Kasumi-1 (cell line): ENCODE data around the gene PDE6A.
A peak's percentile ranks its signal among the peaks of the same experiment; 100 is the strongest.
"Not testable (repeated sequence)": the region's sequence is repeated elsewhere in the genome, so short reads cannot be mapped to it uniquely, and the experiment has no call there.

Experiments used
- DNase-seq, 2 experiments: peaks; one replicate each; lab custom pipeline; 2025; lab: John Stamatoyannopoulos, UW

The PDE6A gene

DNA sequence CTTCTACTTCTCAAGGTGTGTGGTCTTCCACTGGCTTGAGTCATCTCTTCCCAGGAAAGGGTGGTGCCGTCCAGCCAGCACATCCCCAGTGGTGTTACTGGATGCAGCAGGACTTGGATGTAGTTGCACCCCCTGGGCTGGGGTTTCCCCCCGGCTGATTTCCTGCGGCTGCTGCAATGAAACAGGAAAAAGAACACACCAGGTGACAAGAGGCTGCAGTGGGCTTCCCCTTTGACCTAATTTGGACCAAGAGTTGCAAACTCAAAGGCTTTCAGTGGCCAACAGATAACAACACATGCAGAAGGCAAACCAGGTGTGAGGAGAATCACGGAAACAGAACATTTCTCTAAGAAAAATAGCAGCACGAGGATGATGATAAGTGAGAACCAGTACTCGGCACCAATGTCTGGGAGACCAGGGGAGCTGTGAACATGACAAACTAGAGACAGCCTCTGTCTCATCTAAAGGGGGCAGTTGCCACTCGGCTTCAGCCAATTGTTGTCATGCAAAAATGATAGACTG, 83.7 kb downstream of the PDE6A start:
- DNase-seq: no peak

GRCh38 chr5:149859746-149860145, 84.8 kb downstream of the PDE6A start:
- no peak for DNase-seq

DNA sequence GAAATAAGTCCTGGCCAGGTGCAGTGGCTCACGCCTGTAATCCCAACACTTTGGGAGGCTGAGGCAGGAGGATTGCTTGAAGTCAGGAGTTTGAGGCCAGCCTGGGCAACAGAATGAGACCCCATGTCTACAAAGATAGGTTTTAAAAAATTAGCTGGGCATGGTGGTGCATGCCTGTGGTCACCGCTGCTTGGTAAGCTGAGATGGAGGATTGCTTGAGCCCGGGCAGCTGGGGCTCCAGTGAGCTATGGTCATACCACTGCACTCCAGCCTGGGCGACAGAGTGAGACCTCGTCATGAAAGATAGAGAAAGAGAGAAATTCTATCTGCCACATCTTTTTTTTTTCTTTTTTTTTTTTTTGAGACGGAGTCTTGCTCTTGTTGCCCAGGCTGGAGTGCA, 86.1 kb downstream of the PDE6A start:
- DNase-seq: not testable (repeated sequence)

DNA sequence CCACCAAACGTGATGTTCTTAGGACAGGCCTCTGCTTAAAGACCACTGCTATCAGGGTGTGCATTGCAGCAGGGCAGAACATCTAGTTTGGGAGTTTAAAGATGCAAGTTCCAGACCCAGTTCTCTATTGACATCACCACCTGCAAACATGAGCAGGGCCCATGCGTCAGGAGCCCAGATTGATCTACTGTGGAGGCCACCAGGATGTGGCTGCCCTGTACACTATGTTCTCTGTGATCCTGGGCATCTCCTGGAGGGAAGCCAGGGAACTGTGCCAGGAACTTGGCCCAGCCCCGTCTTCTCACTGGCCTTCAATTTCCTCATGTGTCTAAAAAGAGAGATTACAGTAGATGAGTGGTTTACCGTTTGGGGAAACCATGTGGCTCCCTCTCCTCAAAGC, 87.1 kb downstream of the PDE6A start:
- peak; percentile 54 to 67 for DNase-seq

- no peak for DNase-seq
These were observed 89.2 kb downstream of the PDE6A start for GRCh38 chr5:149855366-149855765.

- no peak for DNase-seq
These were observed 89.7 kb downstream of the PDE6A start for GRCh38 chr5:149854866-149855265.

DNA sequence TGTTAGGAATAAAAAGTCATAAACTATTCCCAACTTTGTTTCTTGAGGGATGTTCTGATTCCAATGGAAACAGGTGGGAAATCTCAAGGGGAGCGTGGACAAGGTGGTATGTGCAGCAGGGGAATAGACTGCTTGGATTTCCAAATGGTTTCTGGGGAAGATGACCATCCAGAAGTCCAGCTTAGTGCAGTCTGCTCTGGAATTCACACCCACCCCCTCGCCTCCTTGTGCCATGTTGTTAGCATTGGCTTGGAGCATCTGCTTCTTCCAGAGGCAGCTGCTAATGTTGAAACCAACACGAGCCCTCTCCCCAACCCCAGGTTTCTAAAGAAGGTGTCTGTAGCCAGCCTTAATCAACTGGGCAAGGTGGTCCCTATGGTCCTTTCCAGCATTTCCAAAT, 90.9 kb downstream of the PDE6A start:
- DNase-seq: no peak

DNA sequence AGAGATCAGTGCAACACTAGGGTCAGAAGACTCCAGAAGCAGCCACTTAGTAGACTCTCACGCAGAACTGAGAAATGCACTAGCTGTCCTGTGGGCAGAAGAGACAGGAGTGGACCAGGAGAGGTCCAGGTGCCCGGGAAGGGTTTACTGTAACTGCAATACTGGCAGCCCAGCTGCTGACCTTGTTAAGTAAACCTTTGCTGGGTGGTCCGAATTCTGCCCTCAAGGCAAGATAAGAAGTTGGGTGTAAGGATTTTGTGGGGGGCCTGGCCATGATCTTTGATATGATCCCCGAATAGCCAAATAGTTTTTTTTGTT, 91.3 kb downstream of the PDE6A start:
- no peak for DNase-seq

DNA sequence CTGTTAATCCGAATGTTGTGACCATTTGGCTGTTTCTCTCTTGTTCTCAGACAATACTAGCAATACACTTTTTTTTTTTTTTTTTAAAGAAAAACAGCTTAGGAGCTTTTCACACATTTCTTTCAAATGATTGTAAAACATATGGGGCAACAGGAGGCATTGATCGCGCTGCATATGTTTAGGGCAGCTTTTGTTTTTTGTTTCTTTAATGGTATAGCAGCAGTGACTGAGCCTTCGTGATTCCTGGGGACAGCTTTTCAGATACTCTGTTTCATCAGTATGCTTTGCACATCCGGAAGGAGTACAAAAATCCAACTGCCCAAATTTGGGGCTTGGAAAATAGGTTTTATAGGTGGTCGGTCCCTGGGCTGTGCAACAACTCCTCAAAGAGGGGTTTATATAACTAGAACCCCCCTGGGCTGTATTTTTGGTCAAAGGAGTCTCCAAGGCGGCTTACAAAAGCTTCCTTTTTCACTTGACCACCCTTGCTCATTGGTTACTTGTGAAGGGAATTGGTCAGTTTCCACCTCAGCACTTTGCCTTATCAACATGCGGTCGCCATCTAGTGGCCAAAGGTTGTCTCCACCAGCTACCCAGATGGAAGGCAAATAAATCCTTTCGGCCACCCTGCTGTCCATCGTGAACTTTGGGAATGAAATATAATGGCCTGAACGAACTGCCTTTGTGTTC, 91.8 kb downstream of the PDE6A start:
- DNase-seq: peak; percentile 2 to 11

DNA sequence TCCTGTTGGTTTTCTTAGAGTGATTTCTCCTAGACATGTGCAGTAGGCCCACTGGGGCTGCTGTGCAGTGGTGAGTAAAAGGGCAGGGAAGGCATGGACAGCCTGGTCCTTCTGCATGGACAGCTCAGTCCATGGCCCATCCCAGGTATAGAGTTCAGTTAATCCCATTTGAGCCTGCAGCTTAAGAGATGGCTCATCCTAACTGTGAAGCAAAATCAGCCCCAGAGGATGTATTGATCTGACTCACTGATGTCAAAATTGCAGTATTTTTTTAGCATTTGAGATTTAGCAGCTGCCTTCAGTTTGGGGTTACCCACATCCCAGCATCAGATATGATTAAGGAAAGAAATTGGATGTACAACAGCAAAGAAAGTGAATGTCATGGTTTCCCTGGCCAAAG, 93.4 kb downstream of the PDE6A start:
- DNase-seq: no peak

GRCh38 chr5:149849966-149850910, 94.4 kb downstream of the PDE6A start:
- no peak for DNase-seq

DNA sequence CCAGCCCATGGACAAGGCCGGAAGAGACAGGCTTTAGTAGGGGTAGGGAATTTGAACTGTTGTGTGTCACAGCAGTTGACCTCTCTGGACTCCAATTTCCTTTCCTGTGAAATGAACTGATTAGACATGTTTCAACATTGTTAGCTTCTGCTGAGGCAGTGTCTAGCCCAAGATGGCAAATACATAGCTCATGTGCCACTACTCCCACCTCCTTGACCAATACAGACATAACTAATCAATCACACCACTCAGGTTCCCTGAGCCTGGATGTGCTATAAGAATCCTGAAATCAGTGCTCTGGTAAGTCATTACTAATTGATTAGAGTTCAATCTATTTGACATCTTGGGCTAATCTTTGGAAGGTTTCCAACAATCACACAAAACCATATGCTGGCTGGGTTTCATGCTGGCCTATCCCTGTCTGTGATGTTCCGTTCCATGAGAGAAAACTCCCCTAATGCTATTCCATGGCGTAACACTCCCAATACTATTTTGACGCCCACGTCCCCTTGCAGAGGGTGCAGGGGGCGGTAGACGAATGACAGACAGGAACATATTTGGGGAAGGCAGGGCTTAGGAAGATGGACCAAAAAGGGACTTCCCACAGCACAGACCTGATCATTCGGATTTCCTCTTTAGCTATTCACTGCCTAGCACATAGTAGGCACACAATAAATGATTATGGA, 95.2 kb downstream of the PDE6A start:
- DNase-seq: no peak

GRCh38 chr5:149847611-149848010, 97.0 kb downstream of the PDE6A start:
- no peak for DNase-seq

DNA sequence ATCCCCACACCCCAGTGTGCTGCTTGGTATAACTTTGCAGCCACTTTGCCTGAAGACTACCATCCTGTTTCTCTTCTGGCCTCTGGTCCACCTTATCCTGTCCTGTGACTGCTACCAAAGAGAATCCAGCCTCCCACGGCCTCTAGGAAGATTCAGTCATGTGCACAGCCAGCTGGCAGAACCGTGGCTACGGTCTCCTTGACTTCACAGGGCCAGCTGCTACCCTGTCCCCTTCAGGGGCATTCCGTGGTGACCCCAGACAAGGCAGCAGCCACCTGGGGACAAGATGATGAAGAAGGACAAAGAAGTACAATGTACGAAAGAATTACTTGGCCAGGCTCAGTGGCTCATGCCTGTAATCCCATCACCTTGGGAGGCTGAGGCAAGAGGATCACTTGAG, 98.6 kb downstream of the PDE6A start:
- DNase-seq: no peak

- no peak for DNase-seq
These were observed 99.0 kb downstream of the PDE6A start for GRCh38 chr5:149845601-149846000.

DNA sequence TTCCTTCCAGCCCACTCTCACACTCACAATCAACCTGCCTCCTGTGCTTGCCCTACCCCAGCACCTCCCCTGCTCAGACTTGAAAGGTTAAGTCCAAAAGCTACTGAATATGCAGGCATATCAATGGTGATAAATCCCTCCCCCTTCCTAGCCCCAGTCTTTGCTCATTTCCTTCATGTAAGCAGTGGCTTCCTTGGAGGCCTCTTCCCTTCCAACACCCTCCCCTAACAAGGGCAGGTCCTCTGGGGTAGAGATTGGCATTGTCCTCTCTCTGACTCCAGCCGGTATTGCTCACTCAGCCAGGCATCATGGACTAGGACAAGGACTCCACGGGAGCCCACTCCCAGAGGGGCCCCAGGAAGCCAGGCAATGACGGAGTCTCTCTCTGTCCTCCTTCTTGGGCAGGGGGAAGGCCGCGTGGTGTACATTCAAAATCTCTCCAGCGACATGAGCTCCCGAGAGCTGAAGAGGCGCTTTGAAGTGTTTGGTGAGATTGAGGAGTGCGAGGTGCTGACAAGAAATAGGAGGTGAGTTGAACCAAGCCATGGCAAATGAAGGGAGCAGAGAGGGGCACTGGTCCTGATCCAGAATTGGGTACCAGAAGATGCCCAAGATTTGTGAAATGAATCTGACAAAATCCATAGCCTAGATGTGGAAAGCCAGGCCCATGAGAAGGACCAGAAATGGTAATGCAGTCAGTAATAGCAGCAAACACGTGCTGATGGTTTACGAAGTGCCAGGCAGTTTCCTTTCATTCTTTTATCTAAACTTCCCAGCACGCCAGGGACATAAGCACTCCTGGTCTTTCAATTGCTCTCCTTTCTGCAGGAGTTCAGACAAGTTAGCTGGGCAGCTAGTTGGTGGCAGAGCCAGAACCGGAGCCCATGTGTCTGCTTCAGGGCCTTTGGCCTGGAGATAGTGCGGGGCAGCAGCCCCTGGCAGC, 102.5 kb downstream of the PDE6A start:
- DNase-seq: no peak

GRCh38 chr5:149840226-149840825, 104.3 kb downstream of the PDE6A start:
- DNase-seq: no peak

DNA sequence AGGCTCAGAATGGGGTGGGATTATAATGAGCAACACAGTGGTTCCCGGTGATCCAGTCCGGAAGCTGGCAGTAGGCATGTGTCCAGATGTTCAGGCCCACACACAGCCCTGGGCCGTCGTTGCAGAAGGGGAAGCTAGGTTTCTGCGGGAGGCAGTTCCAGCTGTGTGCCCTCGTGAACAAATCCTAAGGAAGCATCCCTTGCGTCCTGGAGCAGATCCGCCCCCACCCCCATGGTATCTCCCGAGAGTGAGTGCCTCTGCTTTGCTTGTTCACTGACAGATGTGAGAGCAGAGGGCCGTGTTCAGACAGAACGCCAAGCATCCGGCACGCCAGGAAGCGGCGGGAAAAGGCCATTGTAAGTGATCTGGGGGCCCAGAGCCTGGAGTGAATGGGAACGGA, 104.8 kb downstream of the PDE6A start:
- no peak for DNase-seq

DNA sequence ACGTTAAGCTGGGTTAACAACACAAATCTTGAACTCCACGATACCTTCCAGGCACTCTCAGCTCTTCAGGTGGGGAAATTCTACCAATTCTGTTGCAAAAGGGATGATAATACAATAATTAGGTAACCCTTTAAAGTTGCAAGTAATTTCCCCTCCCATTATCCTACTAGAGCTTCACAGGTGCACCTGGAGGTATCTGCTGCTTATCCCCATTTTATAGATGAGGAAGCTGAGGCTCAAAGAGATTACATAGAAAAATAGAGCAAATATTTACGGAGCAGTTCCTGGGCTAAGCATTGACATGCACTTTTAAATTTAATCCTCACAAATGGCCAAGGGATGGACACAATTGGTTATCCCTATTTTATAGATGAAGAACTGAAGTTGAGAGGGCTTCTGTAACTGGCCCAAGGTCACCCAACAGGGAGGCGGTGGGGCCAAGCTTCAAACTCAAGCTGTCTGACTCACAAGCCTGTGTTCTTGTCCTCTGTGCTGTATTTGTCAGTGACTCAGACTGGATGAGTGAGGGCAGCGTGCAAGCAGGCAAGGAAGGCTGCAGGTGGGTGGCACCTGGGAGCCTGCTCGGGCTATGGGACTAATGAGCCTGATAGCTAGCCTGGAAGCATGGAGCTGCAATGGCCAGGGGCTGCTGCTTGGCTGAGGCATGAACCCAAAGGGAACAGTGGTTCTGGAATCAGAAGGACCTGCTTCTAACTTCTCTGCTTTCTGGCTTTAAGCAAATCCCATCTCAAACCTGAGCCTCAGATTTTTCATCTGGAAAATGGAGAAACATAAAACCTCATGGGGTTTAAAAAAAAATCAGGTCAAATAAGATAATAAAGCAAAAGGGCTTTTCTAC, 105.5 kb downstream of the PDE6A start:
- DNase-seq: no peak

DNA sequence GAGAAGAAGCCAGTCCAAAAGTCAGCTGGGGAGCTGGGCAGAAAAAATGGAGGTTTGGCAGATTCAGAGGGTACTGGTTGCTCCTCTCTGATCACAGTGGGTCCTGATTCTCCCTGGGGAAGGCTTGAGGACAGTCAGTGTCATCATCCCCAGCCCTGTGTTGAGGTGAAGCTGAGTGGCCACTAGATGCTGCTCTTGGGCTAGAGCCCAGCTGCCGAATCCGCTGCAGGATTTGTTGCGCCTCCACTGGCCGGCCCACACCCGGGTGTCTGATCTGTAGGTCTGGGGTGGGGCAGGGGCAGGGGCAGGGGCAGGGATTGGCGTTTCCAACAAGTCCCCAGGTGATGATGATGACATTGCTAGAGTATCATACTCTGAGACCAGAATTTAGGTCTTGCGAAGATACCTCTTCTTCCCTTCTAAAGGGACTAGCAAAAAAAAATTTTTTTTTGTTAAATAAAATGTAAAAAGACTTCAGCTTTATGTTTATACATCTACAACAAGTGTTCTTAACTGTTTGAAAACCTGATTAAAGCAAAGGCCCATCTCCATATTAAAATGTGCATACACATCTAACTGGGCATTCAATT, 106.8 kb downstream of the PDE6A start:
- DNase-seq: peak; percentile 62 to 71
